Type B pancreatic cell (in vitro differentiated cells): ENCODE measurements around the gene TULP4. TPM values are rescaled to one million over a fixed set of nuclear protein-coding genes. Genes with fewer than 3 reads are reported as not detected.

Experiments used
- DNase-seq: peaks from one replicate; pipeline ENCODE4 v3.0.0; 2021; ENCODE audit warnings: mixed read lengths; ENCODE audit not compliant: unreplicated experiment; ENCODE audit errors: extremely low spot score
- H3K27ac Mint-ChIP-seq: 2 replicates; pipeline ENCODE4 v1.8.0; 2021; ENCODE audit warnings: mild to moderate bottlenecking, mixed read lengths
- H3K27me3 Mint-ChIP-seq: 2 replicates; pipeline ENCODE4 v1.8.0; 2021; ENCODE audit warnings: mixed read lengths
- H3K36me3 Mint-ChIP-seq: 2 replicates; pipeline ENCODE4 v1.8.0; 2021; ENCODE audit warnings: mixed read lengths
- H3K4me1 Mint-ChIP-seq: one replicate; pipeline ENCODE4 v1.8.0; 2021; ENCODE audit warnings: mixed read lengths; ENCODE audit not compliant: unreplicated experiment
- H3K4me3 Mint-ChIP-seq: 2 replicates; pipeline ENCODE4 v1.8.0; 2021; ENCODE audit warnings: mild to moderate bottlenecking, mixed read lengths
- H3K9me3 Mint-ChIP-seq: 2 replicates; pipeline ENCODE4 v1.8.0; 2021; ENCODE audit warnings: mixed read lengths
- total RNA-seq: library from RNA; stranded (reverse); gene quantifications from 2 replicates; pipeline ENCODE4 v1.2.1, GENCODE V29; 2021; ENCODE audit warnings: low replicate concordance
- TF ChIP-seq, protein P1 (sequence below): fragments of 200-600 bp; sonication (generic); conservative IDR thresholded peaks from 2 replicates; pipeline ENCODE4 v1.5.0; 2021; ENCODE audit warnings: antibody characterized with exemption, mild to moderate bottlenecking

Gene TULP4
- total RNA-seq, 1 donor from 2014 or later = 109 TPM

DNA sequence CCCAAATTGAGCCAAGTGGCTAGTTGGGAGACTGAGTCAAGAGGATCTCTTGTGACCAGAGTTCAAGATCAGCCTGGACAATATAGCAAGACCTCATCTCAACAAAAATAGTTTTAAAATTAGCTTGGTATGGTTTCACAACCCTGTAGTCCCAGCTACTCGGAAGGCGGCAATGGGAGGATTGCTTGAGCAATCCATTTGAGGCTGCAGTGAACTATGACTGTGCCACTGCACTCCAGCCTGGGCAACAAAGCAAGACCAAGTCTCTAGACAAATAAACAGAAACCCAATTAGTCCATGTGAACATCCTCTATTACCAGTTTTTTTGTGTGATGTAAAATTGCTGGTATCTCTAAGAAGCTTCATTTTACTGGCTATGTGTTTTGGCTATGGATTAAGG is 106.2 kb downstream of the TULP4 start:
- no peaks in the 10 kb centered on the region for H3K4me1 Mint-ChIP-seq
- TF ChIP-seq, protein P1, sequence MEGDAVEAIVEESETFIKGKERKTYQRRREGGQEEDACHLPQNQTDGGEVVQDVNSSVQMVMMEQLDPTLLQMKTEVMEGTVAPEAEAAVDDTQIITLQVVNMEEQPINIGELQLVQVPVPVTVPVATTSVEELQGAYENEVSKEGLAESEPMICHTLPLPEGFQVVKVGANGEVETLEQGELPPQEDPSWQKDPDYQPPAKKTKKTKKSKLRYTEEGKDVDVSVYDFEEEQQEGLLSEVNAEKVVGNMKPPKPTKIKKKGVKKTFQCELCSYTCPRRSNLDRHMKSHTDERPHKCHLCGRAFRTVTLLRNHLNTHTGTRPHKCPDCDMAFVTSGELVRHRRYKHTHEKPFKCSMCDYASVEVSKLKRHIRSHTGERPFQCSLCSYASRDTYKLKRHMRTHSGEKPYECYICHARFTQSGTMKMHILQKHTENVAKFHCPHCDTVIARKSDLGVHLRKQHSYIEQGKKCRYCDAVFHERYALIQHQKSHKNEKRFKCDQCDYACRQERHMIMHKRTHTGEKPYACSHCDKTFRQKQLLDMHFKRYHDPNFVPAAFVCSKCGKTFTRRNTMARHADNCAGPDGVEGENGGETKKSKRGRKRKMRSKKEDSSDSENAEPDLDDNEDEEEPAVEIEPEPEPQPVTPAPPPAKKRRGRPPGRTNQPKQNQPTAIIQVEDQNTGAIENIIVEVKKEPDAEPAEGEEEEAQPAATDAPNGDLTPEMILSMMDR = no peak
- peaks cover 7% of the 10 kb centered on the region for H3K9me3 Mint-ChIP-seq
- H3K36me3 Mint-ChIP-seq = peaks cover 33% of the 10 kb centered on the region
- no peak for DNase-seq
- no peaks in the 10 kb centered on the region for H3K27me3 Mint-ChIP-seq
- no peak overlapping the region for H3K4me3 Mint-ChIP-seq
- H3K27ac Mint-ChIP-seq = no peak overlapping the region

DNA sequence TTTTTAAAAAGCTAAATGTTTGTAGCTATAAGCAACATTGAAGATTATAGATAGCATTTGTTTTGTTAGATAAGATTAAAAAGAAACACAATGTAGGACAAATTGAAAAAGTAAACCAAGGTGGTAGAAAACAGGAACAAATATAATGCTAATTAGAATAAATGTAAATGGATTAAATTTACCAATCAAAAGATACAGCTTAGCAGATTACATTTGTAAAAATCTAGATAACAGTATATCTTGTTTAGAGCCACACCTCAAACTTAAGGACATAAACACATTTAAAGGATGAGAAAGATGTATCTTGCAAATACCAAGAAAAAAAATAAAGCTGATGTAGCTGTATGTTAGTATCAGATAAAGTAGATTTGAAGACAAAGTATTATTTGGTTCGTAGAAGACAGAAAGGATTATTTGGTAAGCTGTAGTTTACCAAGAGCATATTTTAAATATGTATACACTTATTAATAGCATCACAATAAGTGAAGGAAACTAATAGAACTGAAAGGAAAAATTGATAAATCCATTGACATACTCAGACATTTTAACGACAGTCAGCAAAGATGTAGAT is 107.2 kb downstream of the TULP4 start:
- no peak for DNase-seq
- no peak overlapping the region for H3K27ac Mint-ChIP-seq
- TF ChIP-seq, protein P1 = no peak
- H3K9me3 Mint-ChIP-seq = peaks cover 7% of the 10 kb centered on the region
- H3K4me3 Mint-ChIP-seq = no peak overlapping the region
- peaks cover 31% of the 10 kb centered on the region for H3K36me3 Mint-ChIP-seq
- no peaks in the 10 kb centered on the region for H3K4me1 Mint-ChIP-seq
- no peaks in the 10 kb centered on the region for H3K27me3 Mint-ChIP-seq

GRCh38 chr6:158421381-158421780 is 109.1 kb downstream of the TULP4 start:
- Mint-ChIP-seq H3K4me1 (no peaks in the 10 kb centered on the region), H3K27me3 (no peaks in the 10 kb centered on the region), H3K36me3 (peaks cover 33% of the 10 kb centered on the region), H3K27ac (no peak overlapping the region), H3K4me3 (no peak overlapping the region), H3K9me3 (peaks cover 12% of the 10 kb centered on the region)
- no peak for DNase-seq
- TF ChIP-seq, protein P1 = no peak

DNA sequence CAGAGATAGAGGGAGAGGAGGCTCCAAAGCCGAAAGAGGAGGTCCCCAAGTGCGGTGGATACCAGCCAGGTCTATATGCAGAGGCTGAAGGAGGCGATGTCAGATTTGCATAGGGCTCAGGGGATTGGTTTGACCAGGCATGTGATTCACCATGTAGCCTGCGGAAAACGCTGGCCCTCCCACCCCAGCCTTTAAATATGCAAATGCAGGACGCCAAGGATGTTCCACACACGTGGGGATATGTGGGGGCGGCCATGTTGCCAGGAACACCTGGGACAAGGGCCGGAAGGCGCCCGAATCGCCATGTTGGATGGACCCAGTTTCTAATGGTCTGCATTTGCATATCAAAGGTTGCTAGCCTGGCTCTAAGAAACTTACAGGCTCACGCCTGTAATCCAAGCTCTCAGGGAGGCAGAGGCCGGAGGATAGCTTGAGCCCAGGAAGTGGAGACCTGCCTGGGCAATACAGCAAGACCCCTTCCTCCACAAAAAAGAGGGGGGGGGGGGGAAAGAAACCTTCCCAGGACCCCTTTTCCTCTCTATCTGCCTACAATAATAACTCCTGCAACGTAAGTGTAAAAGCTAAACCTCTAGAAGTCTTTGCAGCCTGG is 110.5 kb downstream of the TULP4 start:
- Mint-ChIP-seq H3K9me3 (peaks cover 12% of the 10 kb centered on the region), H3K27ac (no peak overlapping the region), H3K4me3 (no peak overlapping the region), H3K36me3 (peaks cover 25% of the 10 kb centered on the region), H3K27me3 (no peaks in the 10 kb centered on the region), H3K4me1 (no peaks in the 10 kb centered on the region)
- no peak for DNase-seq
- TF ChIP-seq, protein P1 = no peak

DNA sequence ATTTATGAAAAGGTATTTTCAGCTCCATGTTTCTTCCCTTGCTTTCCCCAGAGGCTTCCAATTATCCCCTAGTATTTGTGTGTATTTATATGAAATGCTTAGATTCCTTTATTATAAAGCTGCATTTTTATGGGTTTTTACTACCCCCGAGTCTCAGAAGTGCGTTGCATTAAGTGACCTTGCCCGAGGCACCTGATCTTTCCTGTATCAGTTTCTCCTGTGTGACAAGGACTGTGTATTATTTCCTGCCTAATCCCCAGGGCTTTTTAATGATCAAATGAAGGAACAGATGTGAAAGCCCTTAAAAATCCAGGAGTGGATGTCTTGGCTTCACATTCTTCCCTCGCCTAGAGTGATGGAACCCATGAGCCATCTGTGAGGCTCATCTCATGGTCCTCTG is 118.8 kb downstream of the TULP4 start:
- peaks cover 2% of the 10 kb centered on the region for H3K9me3 Mint-ChIP-seq
- H3K27ac Mint-ChIP-seq = no peak overlapping the region
- H3K36me3 Mint-ChIP-seq = peaks cover 42% of the 10 kb centered on the region
- no peaks in the 10 kb centered on the region for H3K4me1 Mint-ChIP-seq
- H3K4me3 Mint-ChIP-seq = no peak overlapping the region
- no peaks in the 10 kb centered on the region for H3K27me3 Mint-ChIP-seq
- TF ChIP-seq, protein P1 = no peak
- no peak for DNase-seq
